Omental fat pad (tissue), 4 donors: ENCODE data around the gene ANKRD29. TPM values are rescaled to one million over a fixed set of nuclear protein-coding genes. Genes with fewer than 3 reads are reported as not detected.
A peak's percentile ranks its signal among the peaks of the same experiment; 100 is the strongest.

Experiments used
- ATAC-seq: fragments of 150-250 bp; one replicate; pipeline ENCODE4 v1.9.1; 2016; ENCODE audit warnings: mild to moderate bottlenecking, moderate library complexity; ENCODE audit not compliant: low FRiP score
- DNase-seq: peaks from one replicate; pipeline ENCODE4 v3.0.0-alpha.2; 2019; ENCODE audit warnings: low spot score
- total RNA-seq, 4 donors: library from RNA; depleted of rRNA; stranded (reverse); fragments of >200 nt; gene quantifications; one replicate each; pipeline ENCODE4 v1.1.0, GENCODE V29; 2016
- TF ChIP-seq, protein P1 (sequence below), 3 donors: fragments of 450-650 bp; IDR thresholded peaks; one replicate each; pipeline ENCODE4 v1.5.1; 2016 to 2017; ENCODE audit warnings: antibody characterized with exemption in 3 of 3, mild to moderate bottlenecking in 3 of 3, moderate library complexity in 2 of 3

Gene ANKRD29
- total RNA-seq, 4 donors from 2014 or later, result 8.1 to 51.9 (median 15.3) TPM

DNA sequence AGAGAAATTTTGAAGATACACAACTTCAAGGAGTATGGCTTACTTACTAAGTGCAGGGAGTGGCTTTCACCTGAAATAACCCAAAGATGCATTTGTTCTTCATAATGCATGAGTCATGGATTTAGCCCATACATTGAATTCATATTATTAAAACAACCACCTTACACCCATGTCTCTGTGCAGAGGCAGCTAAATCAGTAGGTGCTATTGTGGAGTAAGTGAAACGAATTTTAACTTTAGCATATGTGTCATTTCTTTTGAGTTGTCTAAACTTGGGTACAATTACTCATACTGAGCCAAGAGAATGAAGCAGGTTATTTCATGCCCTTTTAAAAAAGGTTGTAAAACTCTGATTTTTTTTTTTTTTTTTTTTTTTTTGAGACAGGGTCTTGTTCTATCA, 11.0 kb upstream of the ANKRD29 start:
- TF ChIP-seq, protein P1, sequence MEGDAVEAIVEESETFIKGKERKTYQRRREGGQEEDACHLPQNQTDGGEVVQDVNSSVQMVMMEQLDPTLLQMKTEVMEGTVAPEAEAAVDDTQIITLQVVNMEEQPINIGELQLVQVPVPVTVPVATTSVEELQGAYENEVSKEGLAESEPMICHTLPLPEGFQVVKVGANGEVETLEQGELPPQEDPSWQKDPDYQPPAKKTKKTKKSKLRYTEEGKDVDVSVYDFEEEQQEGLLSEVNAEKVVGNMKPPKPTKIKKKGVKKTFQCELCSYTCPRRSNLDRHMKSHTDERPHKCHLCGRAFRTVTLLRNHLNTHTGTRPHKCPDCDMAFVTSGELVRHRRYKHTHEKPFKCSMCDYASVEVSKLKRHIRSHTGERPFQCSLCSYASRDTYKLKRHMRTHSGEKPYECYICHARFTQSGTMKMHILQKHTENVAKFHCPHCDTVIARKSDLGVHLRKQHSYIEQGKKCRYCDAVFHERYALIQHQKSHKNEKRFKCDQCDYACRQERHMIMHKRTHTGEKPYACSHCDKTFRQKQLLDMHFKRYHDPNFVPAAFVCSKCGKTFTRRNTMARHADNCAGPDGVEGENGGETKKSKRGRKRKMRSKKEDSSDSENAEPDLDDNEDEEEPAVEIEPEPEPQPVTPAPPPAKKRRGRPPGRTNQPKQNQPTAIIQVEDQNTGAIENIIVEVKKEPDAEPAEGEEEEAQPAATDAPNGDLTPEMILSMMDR (IDR thresholded peaks at IDR 0.05), result no peak
- DNase-seq (no peak), ATAC-seq (no peak)

DNA sequence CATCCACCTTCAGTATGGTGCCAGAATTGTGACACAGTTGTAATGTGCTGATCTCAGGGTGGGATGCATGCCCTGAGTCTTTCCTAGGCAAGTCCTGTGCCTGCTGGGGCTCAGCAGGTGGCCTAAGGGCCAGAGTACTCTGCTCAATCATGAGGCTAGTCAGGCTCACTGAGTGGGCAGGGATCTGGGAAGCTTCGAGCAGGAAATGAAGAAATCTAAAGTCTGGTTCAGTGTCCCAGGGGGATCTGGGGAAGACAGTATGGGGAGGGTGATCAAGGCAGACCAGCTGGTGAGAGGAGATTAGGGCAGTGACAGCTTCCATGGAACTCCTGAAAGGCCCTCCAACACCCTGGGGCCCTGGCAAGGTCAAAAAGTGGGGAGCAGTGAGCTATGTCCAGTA, 8.9 kb upstream of the ANKRD29 start:
- peak; percentile 26 for ATAC-seq
- TF ChIP-seq, protein P1 (IDR thresholded peaks at IDR 0.05), result no peak
- DNase-seq, result no peak

DNA sequence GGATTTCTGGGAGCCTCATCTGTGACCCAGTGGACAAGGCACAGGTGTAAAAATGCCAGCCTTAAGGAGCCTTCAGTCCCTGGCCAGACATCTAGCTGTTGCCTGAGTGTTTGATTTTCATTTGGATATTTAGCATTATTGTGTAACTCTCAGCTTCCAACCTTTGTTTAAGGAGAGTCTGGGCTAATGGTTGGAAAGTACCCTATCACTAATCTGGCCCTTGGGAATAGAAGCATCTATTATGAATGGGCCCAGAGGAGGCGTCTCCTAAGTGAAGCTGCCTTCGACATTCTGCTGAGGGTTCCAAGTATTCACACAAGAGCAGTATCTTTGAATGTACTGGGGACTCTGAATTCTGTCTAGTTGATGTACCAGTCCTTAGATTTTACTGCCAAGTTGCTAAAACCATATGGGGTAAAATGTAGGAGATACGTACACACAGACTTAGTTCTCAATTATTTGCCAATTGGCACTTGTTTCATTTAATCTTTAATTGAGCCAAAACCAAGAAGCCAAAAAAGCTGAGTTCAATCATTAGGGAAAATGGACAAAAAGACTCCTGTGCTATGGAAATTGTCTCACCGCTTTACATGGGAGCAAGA, 7.2 kb upstream of the ANKRD29 start:
- TF ChIP-seq, protein P1 (IDR thresholded peaks at IDR 0.05), result no peak
- no peak for DNase-seq
- no peak for ATAC-seq

DNA sequence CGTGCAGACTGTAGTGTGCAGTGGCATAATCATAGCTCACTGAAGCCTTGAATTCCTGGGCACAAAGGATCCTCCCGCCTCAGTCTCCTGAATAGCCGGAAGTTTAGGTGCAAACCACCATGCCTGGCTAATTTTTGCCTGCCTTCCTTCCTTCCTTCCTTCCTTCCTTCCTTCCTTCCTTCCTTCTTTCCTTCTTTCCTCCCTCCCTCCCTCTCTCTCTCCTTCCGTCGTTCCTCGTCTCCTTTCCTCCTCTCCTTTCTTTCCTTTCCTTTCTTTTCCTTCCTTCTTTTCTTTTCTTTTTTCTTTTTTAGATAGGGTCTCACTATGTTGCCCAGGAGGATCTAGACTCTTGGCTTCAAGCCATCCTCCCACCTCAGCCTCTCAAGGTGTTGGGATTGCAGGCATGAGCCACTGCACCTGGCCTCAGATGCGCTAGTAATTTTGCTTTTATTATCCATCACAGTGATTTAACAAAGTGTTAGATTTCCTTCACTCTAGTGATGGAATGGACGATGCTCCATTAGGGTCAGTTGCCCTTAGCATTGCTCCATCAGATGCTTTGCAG, 6.6 kb upstream of the ANKRD29 start:
- TF ChIP-seq, protein P1 (IDR thresholded peaks at IDR 0.05), result no peak
- DNase-seq (no peak), ATAC-seq (no peak)

DNA sequence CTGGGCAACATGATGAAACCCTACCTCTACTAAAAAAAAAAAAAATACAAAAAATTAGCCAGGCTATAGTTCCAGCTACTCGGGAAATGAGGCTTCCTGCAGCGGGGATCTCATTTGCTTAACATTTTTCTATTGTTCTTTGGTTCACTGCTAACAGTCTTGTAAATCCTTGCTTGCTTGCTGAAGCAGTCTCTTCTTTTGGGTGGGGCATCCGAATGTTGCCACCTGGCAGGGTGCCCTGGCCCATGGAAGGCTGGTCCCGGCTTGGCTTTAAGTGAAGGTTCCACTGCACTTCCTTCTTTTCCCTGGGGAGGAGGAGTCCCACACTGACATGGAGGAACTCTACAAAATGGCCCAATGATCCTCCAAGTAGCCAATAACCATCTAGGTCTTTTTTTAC, 6.0 kb upstream of the ANKRD29 start:
- ATAC-seq, result no peak
- DNase-seq, result no peak
- TF ChIP-seq, protein P1 (IDR thresholded peaks at IDR 0.05), result no peak

DNA sequence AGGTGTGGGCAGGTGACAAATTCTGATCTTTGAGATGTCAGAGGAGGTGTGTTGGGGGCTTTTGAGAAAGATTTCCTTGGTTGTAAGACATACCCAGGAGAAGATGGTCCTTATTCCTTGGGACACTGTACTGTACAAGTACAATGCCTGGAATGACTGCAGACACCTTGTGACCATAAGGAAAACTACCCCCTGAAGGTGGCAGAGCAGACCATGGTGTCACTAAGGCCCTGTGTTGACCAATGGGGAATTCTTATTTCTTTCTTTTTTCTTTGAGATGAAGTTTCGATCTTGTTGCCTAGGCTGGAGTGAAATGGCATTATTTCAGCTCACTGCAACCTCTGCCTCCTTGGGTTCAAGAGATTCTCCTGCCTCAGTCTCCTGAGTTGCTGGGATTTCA, 4.4 kb upstream of the ANKRD29 start:
- DNase-seq (no peak), ATAC-seq (no peak)
- TF ChIP-seq, protein P1 (IDR thresholded peaks at IDR 0.05), result no peak

DNA sequence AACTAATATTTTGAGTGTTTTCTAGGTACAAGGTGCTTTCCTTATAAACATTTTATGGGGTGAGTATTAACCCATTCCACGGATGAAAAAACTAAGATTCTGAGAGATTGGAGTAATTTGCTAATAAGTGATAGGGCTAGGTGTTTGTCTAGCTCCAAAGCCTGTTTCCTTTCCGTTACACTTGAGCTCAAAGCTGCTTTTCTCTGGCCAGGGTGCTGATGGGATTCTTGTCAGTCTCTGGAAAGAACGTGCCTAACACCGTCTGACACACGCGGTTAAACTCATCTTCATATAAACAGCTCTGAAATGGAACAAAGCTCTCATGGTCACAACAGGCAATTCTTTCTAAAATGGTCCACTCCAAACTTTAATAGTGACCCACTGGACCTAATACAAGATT, 2.0 kb upstream of the ANKRD29 start:
- DNase-seq (no peak), ATAC-seq (no peak)
- TF ChIP-seq, protein P1 (IDR thresholded peaks at IDR 0.05), result no peak
